CD4-positive, alpha-beta T cell treated with Interleukin-1 beta for 1 hour (primary cell): Measurements from ENCODE around the gene PLXNB1.

Experiments used
- DNase-seq, 2 donors: peaks; one replicate each; pipeline ENCODE4 v3.0.0-alpha.2; 2020 to 2022

The PLXNB1 gene

GRCh38 chr3:48415251-48415953 is 14.5 kb downstream of the PLXNB1 start:
- no peak for DNase-seq

GRCh38 chr3:48414376-48415250 is 15.3 kb downstream of the PLXNB1 start:
- DNase-seq = no peak

DNA sequence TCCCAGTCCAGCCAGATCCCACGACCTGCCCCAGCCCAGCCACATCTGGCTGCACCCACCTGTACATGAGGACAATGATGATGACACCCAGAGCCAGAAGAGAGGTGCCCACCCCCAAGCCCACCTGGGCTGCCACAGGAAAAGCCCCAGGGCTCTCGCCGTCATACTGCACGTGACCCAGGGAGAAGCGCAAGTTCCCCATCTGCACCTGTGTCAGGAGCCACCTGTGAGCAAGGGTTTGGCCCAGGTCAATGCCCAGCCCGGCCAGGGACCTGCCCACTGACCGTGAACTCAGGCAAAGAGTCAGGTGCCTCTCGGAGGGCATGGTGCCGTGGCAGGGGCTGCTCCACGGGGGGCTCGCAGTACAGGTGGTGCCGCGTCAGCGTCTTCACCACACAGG is 16.3 kb downstream of the PLXNB1 start:
- no peak for DNase-seq

DNA sequence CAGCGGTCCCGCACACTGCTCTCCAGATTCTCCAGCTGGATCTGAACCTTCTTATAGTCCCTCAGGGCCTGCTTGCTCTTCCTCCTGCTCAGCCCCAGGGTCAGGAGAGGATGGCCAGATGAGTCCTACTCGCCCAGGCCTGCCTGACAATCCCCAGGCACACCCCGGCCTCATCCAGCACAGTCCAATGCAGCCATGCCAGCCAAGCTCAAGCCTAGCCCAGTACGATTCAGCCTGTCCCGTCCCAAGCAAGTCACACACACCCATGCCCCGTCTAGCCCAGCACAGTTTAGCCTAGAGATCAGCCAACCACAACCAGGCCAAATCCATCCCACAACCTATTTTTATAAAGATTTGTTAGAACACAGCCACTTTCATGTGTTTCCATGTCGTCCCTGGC is 16.8 kb downstream of the PLXNB1 start:
- no peak for DNase-seq

DNA sequence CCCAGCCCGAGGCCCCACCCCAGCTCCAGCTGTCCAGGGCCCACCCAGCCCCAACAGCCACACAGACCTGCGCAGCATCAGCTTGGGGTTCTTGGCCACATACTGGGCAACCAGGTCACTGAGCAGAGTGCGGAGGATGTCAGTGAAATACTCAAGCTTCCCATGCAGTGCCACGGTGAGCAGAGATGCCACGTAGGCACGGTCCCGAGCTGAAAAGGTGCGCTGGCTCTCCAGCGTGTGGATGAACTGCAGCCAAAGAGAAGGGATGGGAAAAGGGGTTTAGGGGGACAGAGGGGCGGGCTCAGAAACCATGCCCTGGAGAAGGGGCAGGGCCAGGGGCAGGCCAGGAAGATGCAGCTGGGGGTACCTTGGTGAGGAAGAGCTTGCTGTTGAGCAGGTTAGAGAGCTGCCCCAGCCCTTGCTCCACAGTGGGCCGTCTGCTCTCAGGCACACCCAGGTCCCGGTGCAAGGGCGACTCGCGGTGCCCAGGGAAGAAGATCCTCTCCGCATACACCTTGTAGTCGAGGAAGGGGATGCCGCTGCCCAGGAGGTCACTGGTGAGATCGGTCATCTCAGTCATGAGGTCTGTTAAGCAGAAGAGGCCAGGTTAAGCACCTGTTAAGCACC is 17.4 kb downstream of the PLXNB1 start:
- no peak for DNase-seq

DNA sequence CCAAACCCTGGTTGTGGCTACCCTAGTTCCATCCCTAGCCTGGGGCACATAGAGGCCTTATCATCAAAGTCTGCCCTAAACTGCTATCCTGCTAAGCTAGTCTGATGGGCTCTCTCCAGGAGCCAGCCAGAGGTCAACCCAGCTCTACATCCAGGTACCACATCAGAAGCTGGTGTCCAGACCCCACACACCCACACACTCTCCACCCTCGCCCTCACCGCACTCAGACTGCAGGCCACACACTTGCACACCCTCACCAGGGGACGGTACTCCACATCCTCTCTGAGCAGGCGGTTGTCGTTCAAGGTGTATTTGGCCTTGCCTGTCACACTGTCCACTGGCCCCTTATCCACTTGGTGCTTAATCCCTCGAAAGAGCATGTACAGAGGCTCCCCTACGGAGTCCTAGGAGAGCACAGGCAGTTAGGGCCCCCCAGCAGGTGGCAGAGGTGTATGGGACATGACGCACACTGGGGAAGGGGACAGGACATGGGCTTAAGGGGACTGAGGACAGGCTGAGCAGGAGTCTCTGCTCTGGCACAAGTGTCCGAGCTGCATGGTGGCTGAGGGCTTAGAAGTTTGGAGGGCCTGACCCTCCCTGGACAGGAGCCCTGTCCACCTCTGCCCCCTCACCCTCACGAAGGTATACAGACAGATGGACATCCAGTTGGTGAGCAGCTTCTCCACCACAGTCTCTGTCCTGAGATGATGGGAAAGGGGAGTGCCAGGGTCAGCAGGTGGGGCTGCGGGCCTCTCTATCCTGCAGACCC is 18.1 kb downstream of the PLXNB1 start:
- DNase-seq = no peak

DNA sequence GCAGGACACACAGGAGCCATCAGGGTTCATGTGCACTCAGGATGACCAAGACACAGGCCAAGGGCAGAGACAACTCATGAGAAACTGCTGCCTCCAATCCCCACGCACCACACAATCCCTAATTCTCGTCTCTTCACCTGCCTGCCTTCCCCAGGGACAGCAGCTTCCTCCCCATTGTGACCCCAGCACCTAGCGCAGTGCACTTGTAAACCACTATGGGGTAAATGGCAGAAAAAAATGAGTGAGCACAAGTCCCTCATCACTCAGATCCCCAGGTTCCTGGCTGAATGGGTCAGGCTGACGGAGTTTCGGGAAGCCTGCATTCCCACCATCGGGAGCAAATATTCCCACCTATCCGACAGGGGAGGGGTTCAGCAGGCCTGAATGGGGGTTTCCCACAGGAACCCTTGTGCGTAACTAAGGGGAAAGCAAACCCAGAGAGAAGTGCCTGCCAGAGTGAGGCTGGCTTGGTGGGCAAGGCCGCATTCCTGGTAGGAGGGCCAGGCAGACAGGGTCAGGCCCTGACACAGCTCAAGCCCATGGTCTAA is 18.8 kb downstream of the PLXNB1 start:
- no peak for DNase-seq

DNA sequence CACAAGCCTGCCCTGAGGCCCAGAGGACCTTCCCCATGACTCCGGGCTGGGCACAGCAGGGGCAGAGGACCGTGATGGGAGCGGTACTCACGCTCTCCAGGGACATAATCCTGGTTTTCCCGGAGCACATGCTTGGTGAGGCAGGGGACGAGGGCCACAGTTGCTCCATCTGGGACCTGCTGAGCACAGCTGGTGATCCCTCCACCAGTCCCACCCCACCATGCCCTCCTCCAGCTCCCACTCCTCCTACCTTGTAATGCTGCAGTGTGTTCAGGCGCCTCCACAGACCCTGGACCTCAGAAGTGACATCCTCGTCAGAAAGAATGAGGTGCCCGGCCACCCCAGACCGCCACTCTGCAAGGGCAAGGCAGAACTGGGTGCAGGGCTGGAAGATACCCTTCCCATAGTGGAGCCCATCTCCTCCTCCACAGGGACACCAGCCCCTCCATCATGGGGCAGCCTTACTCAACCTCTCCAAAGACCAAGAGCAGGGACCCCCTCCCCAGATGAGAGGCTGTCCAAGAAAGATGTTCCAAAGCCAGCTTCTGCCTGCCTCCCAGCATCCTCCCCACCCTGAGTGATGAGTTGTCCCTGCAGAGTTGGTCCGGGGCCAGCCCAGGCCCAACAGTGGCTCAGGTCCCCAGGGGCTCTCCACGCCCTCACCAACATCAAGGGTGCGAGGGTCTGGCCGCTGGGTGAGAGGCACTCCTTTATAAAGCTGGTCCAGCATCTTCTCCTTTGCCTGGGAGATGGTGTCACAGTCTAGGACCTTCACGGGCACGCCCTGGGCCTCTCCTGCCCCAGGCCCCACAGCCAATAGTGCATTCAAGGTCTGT is 19.5 kb downstream of the PLXNB1 start:
- no peak for DNase-seq

GRCh38 chr3:48409291-48410201 is 20.3 kb downstream of the PLXNB1 start:
- DNase-seq = no peak

DNA sequence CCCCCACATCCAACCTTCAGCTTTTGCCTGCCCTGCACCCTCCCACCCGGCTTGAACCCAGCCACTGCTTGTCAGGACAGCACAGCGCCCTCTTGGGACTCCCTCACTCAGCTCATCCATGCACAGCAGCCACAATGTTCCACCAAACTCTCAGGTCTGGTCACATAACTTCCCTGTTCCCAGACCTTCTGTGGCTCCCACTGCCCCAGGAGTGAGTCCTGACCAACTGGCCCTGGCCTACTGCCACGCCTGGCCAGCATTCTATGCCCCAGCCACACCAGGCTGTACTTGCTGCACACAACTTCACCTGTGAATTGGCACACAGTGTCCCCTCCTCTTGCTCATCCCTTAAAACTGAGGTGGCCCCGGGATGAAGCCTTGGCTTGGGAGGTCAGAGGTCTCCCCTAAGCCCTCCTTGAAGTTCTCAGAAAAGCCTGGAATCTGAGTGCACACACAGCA is 21.0 kb downstream of the PLXNB1 start:
- DNase-seq = no peak

DNA sequence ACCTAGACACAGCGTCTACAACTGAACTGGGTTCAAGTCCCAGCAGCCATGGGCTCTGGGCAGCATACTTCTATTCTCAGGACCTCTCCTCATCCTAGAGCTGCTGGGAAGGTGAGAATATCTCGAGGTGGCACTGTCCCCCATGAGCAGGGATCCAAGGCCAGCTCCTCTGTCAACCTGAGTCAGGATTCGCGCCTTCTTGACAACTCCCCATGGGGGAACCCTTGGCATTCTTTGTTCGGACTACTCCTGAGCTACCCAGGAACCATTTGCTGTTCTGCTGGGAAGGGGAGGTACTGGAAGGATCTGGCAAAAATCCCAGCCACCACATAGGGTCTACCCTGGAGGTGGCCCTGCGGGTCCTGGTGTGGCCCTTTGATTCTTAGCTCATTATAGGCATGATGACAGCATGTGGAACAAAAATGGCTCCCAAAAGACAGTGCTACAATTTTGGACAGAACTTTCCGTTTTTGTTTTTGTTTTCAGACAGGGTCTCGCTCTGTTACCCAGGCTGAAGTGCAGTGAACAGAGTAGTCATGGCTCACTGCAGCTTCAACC is 22.3 kb downstream of the PLXNB1 start:
- no peak for DNase-seq

DNA sequence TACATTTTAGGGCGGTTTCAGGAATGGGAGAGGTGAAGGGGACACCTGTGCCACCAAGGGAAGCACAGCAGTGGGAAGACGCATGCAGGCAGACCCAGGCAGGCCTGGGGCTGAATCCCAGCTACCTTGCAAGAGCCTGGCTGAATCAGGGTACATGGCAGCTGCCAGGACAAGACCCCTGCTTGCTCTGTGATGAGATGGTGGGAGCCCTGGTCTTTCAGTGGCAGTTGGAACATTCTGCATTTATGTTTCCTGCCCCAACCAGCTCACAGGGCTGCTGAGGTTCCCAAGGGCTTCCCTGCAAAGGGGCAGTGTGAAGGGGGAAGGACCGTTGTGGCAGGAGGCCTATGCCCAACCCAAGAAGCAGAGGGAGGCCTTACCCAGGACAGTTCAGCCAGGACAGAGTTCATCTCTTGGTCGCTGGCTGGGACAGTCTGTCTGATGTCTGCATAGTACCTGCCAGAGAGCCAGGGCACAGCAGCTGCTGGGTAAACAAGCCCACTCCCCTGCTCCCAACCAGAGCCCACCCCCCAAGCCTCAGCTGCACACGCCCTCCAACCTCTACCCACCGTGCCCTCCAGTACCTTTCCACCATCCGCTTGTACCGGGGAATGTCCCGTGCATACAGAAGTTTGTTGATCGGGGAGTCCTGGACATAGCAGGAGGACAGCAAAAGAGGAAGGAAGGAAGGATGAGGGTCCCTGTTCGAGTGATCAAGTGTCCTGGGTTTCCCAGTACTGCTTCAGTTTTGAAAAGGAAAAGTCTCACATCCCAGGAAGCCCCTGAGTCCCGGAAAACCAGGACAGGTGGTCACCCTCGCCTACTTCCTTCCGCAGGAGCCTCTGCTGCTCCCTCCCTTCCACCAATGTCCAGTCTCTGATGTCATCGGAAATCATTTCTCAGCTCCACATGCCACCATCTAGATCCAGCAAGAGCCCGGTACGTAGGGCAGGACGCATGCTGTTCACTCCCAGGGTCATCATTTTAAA is 23.1 kb downstream of the PLXNB1 start:
- DNase-seq = no peak

GRCh38 chr3:48405971-48406370 is 23.9 kb downstream of the PLXNB1 start:
- DNase-seq = no peak

- DNase-seq = no peak
Measured at GRCh38 chr3:48405343-48405881, 24.5 kb downstream of the PLXNB1 start.

GRCh38 chr3:48404440-48405342 is 25.2 kb downstream of the PLXNB1 start:
- DNase-seq = no peak

DNA sequence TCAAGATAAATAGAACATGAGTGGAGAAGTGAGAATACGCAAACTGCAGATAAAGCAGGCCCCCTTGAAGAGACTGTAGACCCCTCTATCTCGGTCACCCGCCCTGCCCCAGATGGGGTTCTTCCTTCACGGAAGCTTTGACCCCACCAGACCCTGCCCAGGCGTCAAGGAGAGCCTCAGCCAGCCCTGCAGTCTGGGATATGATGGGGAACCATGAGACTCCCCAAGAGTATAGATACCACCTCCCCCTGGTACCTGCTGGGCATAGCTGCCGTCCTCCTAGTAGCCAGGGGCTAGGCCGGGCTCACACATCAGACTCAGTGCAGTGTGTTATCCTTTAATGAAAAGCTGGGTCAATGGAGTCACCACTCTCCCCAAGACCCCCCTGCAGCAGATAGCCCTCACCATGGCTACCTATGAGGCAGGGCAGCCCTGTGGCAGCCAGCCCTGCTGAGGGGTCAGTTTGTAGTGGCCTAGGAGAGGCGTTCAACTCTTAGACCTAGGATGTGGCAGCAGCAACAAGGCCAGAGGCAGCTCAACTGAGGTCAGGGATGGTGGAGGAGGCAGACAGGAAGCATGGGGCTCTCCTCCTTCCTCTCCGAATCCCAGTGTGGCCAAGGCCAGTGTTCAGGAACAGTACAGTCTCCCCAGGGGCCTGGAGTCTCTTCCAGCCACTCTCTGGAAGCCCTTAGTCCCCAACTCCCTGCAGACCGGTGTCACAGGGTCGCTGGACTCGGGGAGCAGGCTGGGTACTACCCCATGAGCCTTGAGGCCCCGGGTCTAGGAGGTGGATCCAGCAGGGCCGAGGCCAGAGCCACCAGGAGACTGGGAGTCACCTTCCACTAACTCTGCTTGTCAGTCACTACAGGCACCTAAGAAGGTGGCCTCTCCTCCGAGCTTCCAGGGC is 26.1 kb downstream of the PLXNB1 start:
- DNase-seq = no peak
